Smooth muscle cell (in vitro differentiated cells): ENCODE measurements around the gene ADRB2. TPM values are rescaled to one million over a fixed set of nuclear protein-coding genes. Genes with fewer than 3 reads are reported as not detected.

ENCODE experiments used
- DNase-seq: peaks from one replicate; lab custom pipeline; 2025; ENCODE audit not compliant: unreplicated experiment; lab: John Stamatoyannopoulos, UW
- H2AFZ ChIP-seq: fragments of 200-600 bp; sonication (generic); 2 replicates; pipeline ENCODE4 v1.6.0; 2016; ENCODE audit warnings: antibody characterized with exemption, low read depth, mild to moderate bottlenecking
- H3F3A ChIP-seq: fragments of 200-600 bp; sonication (generic); 2 replicates; pipeline ENCODE4 v1.6.0; 2017; ENCODE audit warnings: antibody characterized with exemption, low read depth
- H3K27ac ChIP-seq: fragments of 200-600 bp; sonication (generic); 2 replicates; pipeline ENCODE4 v1.5.1; 2016; ENCODE audit warnings: low read depth, mild to moderate bottlenecking
- H3K27me3 ChIP-seq: fragments of 200-600 bp; sonication (generic); 2 replicates; pipeline ENCODE4 v1.6.1; 2016; ENCODE audit warnings: low read depth, mild to moderate bottlenecking
- H3K36me3 ChIP-seq: fragments of 200-600 bp; sonication (generic); 2 replicates; pipeline ENCODE4 v1.5.1; 2016; ENCODE audit warnings: low read depth
- H3K4me1 ChIP-seq: fragments of 200-600 bp; sonication (generic); 2 replicates; pipeline ENCODE4 v1.5.1; 2016; ENCODE audit warnings: low read depth
- H3K4me2 ChIP-seq: fragments of 200-600 bp; sonication (generic); 2 replicates; pipeline ENCODE4 v1.6.0; 2016; ENCODE audit warnings: mild to moderate bottlenecking
- H3K4me3 ChIP-seq: fragments of 200-600 bp; sonication (generic); 2 replicates; pipeline ENCODE4 v1.5.1; 2016; ENCODE audit warnings: mild to moderate bottlenecking
- H3K79me2 ChIP-seq: fragments of 200-600 bp; sonication (generic); 2 replicates; pipeline ENCODE4 v1.6.0; 2016; ENCODE audit warnings: low read depth, mild to moderate bottlenecking
- H3K9ac ChIP-seq: fragments of 200-600 bp; sonication (generic); 2 replicates; pipeline ENCODE4 v1.6.0; 2016; ENCODE audit warnings: low read depth
- H3K9me3 ChIP-seq: fragments of 200-600 bp; sonication (generic); replicated peaks from 2 replicates; pipeline ENCODE4 v1.5.1; 2016; ENCODE audit warnings: low read depth
- H4K20me1 ChIP-seq: fragments of 200-600 bp; sonication (generic); 2 replicates; pipeline ENCODE4 v1.6.0; 2016; ENCODE audit warnings: low read depth
- WGBS: methylation state at CpG from one replicate; pipeline ENCODE4 v1.1.7; 2016; ENCODE audit warnings: low lambda C conversion rate; 5-methylcytosine and 5-hydroxymethylcytosine counted together
- polyA plus RNA-seq: library from polyadenylated mRNA; unstranded; fragments of >200 nt; fragmentation: Nextera tagmentation; extraction: Ambion mirVana; gene quantifications from 2 replicates; pipeline ENCODE4 v1.2.1, GENCODE V29; 2016
- total RNA-seq: library from RNA; depleted of rRNA; stranded (reverse); fragments of >200 nt; gene quantifications from 2 replicates; pipeline ENCODE4 v1.2.3, GENCODE V29; 2014
- TF ChIP-seq, protein P1 (sequence below): fragments of 200-600 bp; sonication (generic); IDR thresholded peaks from 2 replicates; pipeline ENCODE4 v1.5.1; 2017; ENCODE audit warnings: borderline replicate concordance, mild to moderate bottlenecking, antibody characterized with exemption; ENCODE audit not compliant: insufficient read depth, poor library complexity, severe bottlenecking

Gene ADRB2
- total and polyA plus RNA-seq, 2 experiments from 2014 or later: 1.9 TPM

DNA sequence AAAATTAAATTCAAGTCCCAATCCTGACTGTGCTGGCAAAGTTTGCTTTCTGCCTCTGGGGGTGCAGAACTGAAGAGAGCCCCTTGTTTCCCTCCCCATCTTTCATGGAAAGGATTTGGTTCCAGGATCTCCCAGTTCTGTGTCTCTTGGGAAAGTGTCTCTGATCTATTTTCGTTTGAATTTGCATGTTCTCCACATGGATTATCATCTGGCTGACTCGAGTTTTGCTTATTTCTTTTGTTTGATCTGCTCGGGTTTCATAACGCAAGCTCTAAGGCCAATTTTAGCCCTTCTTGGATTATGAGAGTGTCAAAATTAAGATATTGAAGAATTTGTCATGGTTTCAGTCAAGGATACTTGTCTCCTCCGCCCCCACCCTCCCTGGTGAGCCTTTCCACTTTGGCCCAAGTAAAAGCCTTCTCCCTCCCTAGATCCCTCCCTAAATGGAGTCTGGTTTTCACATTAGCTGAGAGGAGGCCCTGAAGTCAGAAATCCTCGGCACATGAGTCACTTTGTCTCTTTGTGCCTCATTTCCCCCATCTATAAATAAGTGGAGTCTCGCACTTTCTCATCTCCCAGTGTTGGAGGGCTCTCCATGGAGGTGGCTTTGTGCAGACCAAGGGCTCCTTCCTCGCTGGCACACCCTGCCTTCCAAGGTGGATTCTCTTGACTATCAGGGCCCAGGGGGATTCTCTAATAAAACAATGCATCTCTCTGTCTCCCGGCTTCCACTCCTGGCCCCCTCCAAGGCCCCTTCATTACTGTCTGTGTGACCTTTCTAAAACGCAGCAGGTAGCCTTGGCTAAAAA, 17.3 kb downstream of the ADRB2 start:
- H3K9me3 ChIP-seq: no peaks in the 10 kb centered on the region
- H3K4me2 ChIP-seq: peak overlapping the region; percentile 45
- no peak overlapping the region for H3K27ac ChIP-seq
- no peaks in the 10 kb centered on the region for H3K79me2 ChIP-seq
- DNase-seq: no peak
- no peaks in the 10 kb centered on the region for H3K36me3 ChIP-seq
- H3K4me1 ChIP-seq: no peaks in the 10 kb centered on the region
- H3K9ac ChIP-seq: no peak overlapping the region
- H3K4me3 ChIP-seq: no peak overlapping the region
- H3K27me3 ChIP-seq: no peaks in the 10 kb centered on the region
- TF ChIP-seq, protein P1, sequence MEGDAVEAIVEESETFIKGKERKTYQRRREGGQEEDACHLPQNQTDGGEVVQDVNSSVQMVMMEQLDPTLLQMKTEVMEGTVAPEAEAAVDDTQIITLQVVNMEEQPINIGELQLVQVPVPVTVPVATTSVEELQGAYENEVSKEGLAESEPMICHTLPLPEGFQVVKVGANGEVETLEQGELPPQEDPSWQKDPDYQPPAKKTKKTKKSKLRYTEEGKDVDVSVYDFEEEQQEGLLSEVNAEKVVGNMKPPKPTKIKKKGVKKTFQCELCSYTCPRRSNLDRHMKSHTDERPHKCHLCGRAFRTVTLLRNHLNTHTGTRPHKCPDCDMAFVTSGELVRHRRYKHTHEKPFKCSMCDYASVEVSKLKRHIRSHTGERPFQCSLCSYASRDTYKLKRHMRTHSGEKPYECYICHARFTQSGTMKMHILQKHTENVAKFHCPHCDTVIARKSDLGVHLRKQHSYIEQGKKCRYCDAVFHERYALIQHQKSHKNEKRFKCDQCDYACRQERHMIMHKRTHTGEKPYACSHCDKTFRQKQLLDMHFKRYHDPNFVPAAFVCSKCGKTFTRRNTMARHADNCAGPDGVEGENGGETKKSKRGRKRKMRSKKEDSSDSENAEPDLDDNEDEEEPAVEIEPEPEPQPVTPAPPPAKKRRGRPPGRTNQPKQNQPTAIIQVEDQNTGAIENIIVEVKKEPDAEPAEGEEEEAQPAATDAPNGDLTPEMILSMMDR: no peak
- no peaks in the 10 kb centered on the region for H3F3A ChIP-seq
- peak overlapping the region; percentile 55 for H2AFZ ChIP-seq
- WGBS: 51% methylated on average over 10 of the region's 10 CpGs
- no peaks in the 10 kb centered on the region for H4K20me1 ChIP-seq

GRCh38 chr5:148844433-148845280, 18.2 kb downstream of the ADRB2 start:
- Histone ChIP-seq H3K9me3 (no peaks in the 10 kb centered on the region), H3K36me3 (no peaks in the 10 kb centered on the region), H2AFZ (no peak overlapping the region), H4K20me1 (no peaks in the 10 kb centered on the region), H3K4me2 (no peak overlapping the region), H3K4me3 (no peak overlapping the region), H3K27ac (no peak overlapping the region), H3K4me1 (no peaks in the 10 kb centered on the region), H3K79me2 (no peaks in the 10 kb centered on the region), H3F3A (no peaks in the 10 kb centered on the region), H3K27me3 (no peaks in the 10 kb centered on the region), H3K9ac (no peak overlapping the region)
- TF ChIP-seq, protein P1: no peak
- DNase-seq: no peak
- 85% methylated on average over 7 of the region's 7 CpGs for WGBS

DNA sequence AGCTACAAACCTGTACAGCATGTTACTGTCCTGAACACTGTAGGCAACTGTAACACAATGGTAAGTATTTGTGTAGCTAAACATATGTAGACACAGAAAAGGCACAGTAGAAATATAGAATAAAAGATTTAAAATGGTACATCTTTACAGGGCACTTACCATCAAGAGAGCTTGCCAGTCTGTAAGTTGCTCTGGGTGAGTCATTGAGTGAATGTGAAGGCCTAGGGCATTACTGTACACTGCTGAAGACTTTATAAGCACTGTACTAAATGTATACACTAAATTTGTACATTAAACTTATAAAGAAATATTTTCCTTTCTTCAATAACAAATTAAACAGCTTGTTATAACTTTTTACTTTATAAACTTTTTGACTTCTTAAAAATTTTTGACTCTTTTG, 20.5 kb downstream of the ADRB2 start:
- H3K4me1 ChIP-seq: no peaks in the 10 kb centered on the region
- no peaks in the 10 kb centered on the region for H3K9me3 ChIP-seq
- H3K36me3 ChIP-seq: no peaks in the 10 kb centered on the region
- peaks cover 5% of the 10 kb centered on the region for H3K27me3 ChIP-seq
- no peak for DNase-seq
- no peak overlapping the region for H3K4me3 ChIP-seq
- no peak overlapping the region for H2AFZ ChIP-seq
- H3K9ac ChIP-seq: no peak overlapping the region
- TF ChIP-seq, protein P1: no peak
- no peak overlapping the region for H3K27ac ChIP-seq
- H3K4me2 ChIP-seq: no peak overlapping the region
- H3F3A ChIP-seq: no peaks in the 10 kb centered on the region
- H4K20me1 ChIP-seq: no peaks in the 10 kb centered on the region
- H3K79me2 ChIP-seq: no peaks in the 10 kb centered on the region
